AG09309 (cell line): ENCODE data around the gene DEK.

Experiments used
- DNase-seq: peaks from one replicate; pipeline ENCODE4 v3.0.0-alpha.2; 2010; ENCODE audit warnings: low read depth
- H3K4me3 ChIP-seq: 2 replicates; pipeline ENCODE4 v1.5.1; 2011; ENCODE audit warnings: mild to moderate bottlenecking, low read depth, low read length, moderate library complexity; ENCODE audit not compliant: control insufficient read depth
- CTCF ChIP-seq: IDR thresholded peaks from 2 replicates; pipeline ENCODE4 v1.5.1; 2011; ENCODE audit warnings: mild to moderate bottlenecking, low read depth, low read length, inconsistent platforms; ENCODE audit not compliant: insufficient read depth, control insufficient read depth; ENCODE audit errors: missing control alignments

Gene DEK

DNA sequence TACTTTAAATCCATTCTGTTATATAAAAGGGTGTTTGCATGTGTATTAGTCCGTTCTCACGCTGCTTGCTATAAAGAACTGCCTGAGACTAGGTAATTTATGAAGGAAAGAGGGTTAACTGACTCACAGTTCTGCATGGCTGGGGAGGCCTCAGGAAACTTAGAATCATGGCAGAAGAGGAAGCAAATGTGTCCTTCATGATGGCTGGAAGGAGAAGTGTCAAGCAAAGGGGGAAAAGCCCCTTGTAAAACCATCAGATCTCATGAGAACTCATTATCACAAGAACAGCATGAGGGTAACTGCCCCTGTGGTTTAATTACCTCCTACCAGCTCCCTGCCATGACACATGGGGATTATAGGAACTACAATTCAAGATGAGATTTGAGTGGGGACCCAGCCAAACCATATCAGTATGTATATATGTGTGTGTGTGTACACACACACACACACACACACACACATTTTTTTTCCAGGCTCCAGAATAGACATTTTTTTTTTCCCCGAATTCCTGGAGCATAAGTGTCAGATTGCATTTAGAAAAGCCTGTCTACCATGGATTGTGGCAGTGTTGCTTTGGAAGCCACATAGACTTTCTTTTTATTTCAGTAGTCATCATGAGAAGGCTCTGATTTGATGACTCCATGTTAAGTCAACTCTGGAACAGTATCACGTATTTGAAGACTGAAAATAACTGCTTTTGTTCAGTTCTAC is 77.6 kb downstream of the DEK start:
- TF ChIP-seq CTCF = no peak
- no peak overlapping the region for H3K4me3 ChIP-seq
- DNase-seq = no peak

DNA sequence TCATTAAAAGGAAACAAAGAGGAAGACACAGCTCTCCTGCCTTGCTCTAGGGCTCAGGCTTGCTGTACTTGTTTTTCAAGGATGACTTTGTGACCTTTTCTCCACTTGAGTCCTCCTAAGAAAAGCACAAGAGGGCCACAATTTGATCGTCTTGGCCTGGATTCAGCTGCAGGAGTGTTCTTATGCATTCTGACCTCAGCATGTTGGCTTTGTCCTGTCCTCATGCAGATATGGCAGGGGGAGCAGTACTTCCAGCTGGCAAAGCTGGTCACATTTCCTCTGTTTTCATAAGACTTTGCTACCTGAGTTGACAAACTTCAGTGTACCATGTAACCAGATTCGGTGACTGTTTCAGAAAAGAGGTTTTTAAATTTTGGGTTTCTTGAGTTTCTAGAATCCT is 78.3 kb downstream of the DEK start:
- no peak for DNase-seq
- H3K4me3 ChIP-seq = no peak overlapping the region
- TF ChIP-seq CTCF = no peak

GRCh38 chr6:18185624-18186023 is 78.7 kb downstream of the DEK start:
- no peak for TF ChIP-seq CTCF
- no peak for DNase-seq
- no peak overlapping the region for H3K4me3 ChIP-seq

- DNase-seq = no peak
- TF ChIP-seq CTCF = no peak
- no peak overlapping the region for H3K4me3 ChIP-seq
Measured at GRCh38 chr6:18183766-18184165, 80.6 kb downstream of the DEK start.

GRCh38 chr6:18182568-18182967 is 81.8 kb downstream of the DEK start:
- TF ChIP-seq CTCF = no peak
- H3K4me3 ChIP-seq = no peak overlapping the region
- DNase-seq = no peak

GRCh38 chr6:18179770-18180356 is 84.5 kb downstream of the DEK start:
- no peak for DNase-seq
- TF ChIP-seq CTCF = no peak
- H3K4me3 ChIP-seq = no peak overlapping the region
